Measurements from ENCODE around the gene CSH1.
"Not testable (repeated sequence)": the region's sequence is repeated elsewhere in the genome, so short reads cannot be mapped to it uniquely, and the experiment has no call there.

CSH1 gene

GRCh38 chr17:63914471-63914870, 18.1 kb upstream of the CSH1 start:
- no peak overlapping the region for H3K4me3 ChIP-seq (ENCODE audit: low read length)
- peaks cover 59% of the 10 kb centered on the region for H3K27me3 ChIP-seq (ENCODE audit: control insufficient read depth, insufficient read depth, low read length)
- no peaks in the 10 kb centered on the region for H3K4me1 ChIP-seq (ENCODE audit: control insufficient read depth, insufficient read depth, low read length)
- no peak overlapping the region for H3K4me2 ChIP-seq (ENCODE audit: low read length)
- H3K9me3 ChIP-seq (replicated peaks; ENCODE audit: low read length), result no peaks in the 10 kb centered on the region
- no peak overlapping the region for H3K9ac ChIP-seq (ENCODE audit: low read depth, low read length)
- H3K36me3 ChIP-seq (ENCODE audit: insufficient read depth, low read length), result no peaks in the 10 kb centered on the region

GRCh38 chr17:63911657-63912100, 15.3 kb upstream of the CSH1 start:
- Histone ChIP-seq H3K9ac (ENCODE audit: low read depth, low read length) (no peak overlapping the region), H3K9me3 (replicated peaks; ENCODE audit: low read length) (no peaks in the 10 kb centered on the region), H3K4me2 (ENCODE audit: low read length) (no peak overlapping the region), H3K4me3 (ENCODE audit: low read length) (no peak overlapping the region), H3K4me1 (ENCODE audit: control insufficient read depth, insufficient read depth, low read length) (no peaks in the 10 kb centered on the region), H3K27me3 (ENCODE audit: control insufficient read depth, insufficient read depth, low read length) (peaks cover 70% of the 10 kb centered on the region), H3K36me3 (ENCODE audit: insufficient read depth, low read length) (no peaks in the 10 kb centered on the region)

GRCh38 chr17:63911041-63911635, 14.8 kb upstream of the CSH1 start, which contains the start of gene CSHL1:
Gene CSHL1 (minus strand): TSS chr17:63911258. CDS start chr17:63911196, 62 bp downstream.
- no peaks in the 10 kb centered on the region for H3K36me3 ChIP-seq (ENCODE audit: insufficient read depth, low read length)
- H3K4me2 ChIP-seq (ENCODE audit: low read length), result no peak within 1 kb of the TSS
- H3K4me3 ChIP-seq (ENCODE audit: low read length), result no peak within 1 kb of the TSS
- H3K4me1 ChIP-seq (ENCODE audit: control insufficient read depth, insufficient read depth, low read length), result no peaks in the 10 kb centered on the region
- no peak within 1 kb of the TSS for H3K9ac ChIP-seq (ENCODE audit: low read depth, low read length)
- H3K27me3 ChIP-seq (ENCODE audit: control insufficient read depth, insufficient read depth, low read length), result peaks cover 67% of the 10 kb centered on the region
- H3K9me3 ChIP-seq (replicated peaks; ENCODE audit: low read length), result no peaks in the 10 kb centered on the region

- no peaks in the 10 kb centered on the region for H3K36me3 ChIP-seq (ENCODE audit: insufficient read depth, low read length)
Observed at GRCh38 chr17:63910096-63910495, 13.7 kb upstream of the CSH1 start.

GRCh38 chr17:63909586-63909985, 13.2 kb upstream of the CSH1 start:
- H3K9ac ChIP-seq (ENCODE audit: low read depth, low read length); H3K4me3 ChIP-seq (ENCODE audit: low read length); H3K36me3 ChIP-seq (ENCODE audit: insufficient read depth, low read length); H3K4me2 ChIP-seq (ENCODE audit: low read length); H3K4me1 ChIP-seq (ENCODE audit: control insufficient read depth, insufficient read depth, low read length); H3K9me3 ChIP-seq (replicated peaks; ENCODE audit: low read length): not testable (repeated sequence)
- H3K27me3 ChIP-seq (ENCODE audit: control insufficient read depth, insufficient read depth, low read length), result peaks cover 63% of the 10 kb centered on the region

More at GRCh38 chr17:63910096-63910495, 13.7 kb upstream of the CSH1 start:
- no peak overlapping the region for H3K9ac ChIP-seq (ENCODE audit: low read depth, low read length)
- H3K9me3 ChIP-seq (replicated peaks; ENCODE audit: low read length), result no peaks in the 10 kb centered on the region
- no peaks in the 10 kb centered on the region for H3K4me1 ChIP-seq (ENCODE audit: control insufficient read depth, insufficient read depth, low read length)
- H3K27me3 ChIP-seq (ENCODE audit: control insufficient read depth, insufficient read depth, low read length), result peaks cover 63% of the 10 kb centered on the region
- H3K4me3 ChIP-seq (ENCODE audit: low read length), result no peak overlapping the region
- no peak overlapping the region for H3K4me2 ChIP-seq (ENCODE audit: low read length)

GRCh38 chr17:63907161-63907778, 10.9 kb upstream of the CSH1 start:
- H3K4me1 ChIP-seq (ENCODE audit: control insufficient read depth, insufficient read depth, low read length); H3K4me2 ChIP-seq (ENCODE audit: low read length); H3K36me3 ChIP-seq (ENCODE audit: insufficient read depth, low read length); H3K9ac ChIP-seq (ENCODE audit: low read depth, low read length); H3K9me3 ChIP-seq (replicated peaks; ENCODE audit: low read length); H3K4me3 ChIP-seq (ENCODE audit: low read length): not testable (repeated sequence)
- peaks cover 59% of the 10 kb centered on the region for H3K27me3 ChIP-seq (ENCODE audit: control insufficient read depth, insufficient read depth, low read length)

- not testable (repeated sequence) for H3K36me3 ChIP-seq (ENCODE audit: insufficient read depth, low read length); H3K4me2 ChIP-seq (ENCODE audit: low read length); H3K4me3 ChIP-seq (ENCODE audit: low read length); H3K4me1 ChIP-seq (ENCODE audit: control insufficient read depth, insufficient read depth, low read length); H3K9ac ChIP-seq (ENCODE audit: low read depth, low read length); H3K9me3 ChIP-seq (replicated peaks; ENCODE audit: low read length)
- H3K27me3 ChIP-seq (ENCODE audit: control insufficient read depth, insufficient read depth, low read length), result peaks cover 61% of the 10 kb centered on the region
Observed at GRCh38 chr17:63904796-63905195, 8.4 kb upstream of the CSH1 start.

GRCh38 chr17:63903787-63904201, 7.4 kb upstream of the CSH1 start:
- not testable (repeated sequence) for H3K4me3 ChIP-seq (ENCODE audit: low read length); H3K4me1 ChIP-seq (ENCODE audit: control insufficient read depth, insufficient read depth, low read length); H3K4me2 ChIP-seq (ENCODE audit: low read length); H3K9me3 ChIP-seq (replicated peaks; ENCODE audit: low read length); H3K9ac ChIP-seq (ENCODE audit: low read depth, low read length); H3K36me3 ChIP-seq (ENCODE audit: insufficient read depth, low read length)
- peaks cover 63% of the 10 kb centered on the region for H3K27me3 ChIP-seq (ENCODE audit: control insufficient read depth, insufficient read depth, low read length)

GRCh38 chr17:63901971-63902370, 5.6 kb upstream of the CSH1 start:
- not testable (repeated sequence) for H3K4me1 ChIP-seq (ENCODE audit: control insufficient read depth, insufficient read depth, low read length); H3K9me3 ChIP-seq (replicated peaks; ENCODE audit: low read length); H3K9ac ChIP-seq (ENCODE audit: low read depth, low read length); H3K4me3 ChIP-seq (ENCODE audit: low read length); H3K4me2 ChIP-seq (ENCODE audit: low read length); H3K36me3 ChIP-seq (ENCODE audit: insufficient read depth, low read length)
- H3K27me3 ChIP-seq (ENCODE audit: control insufficient read depth, insufficient read depth, low read length), result peaks cover 48% of the 10 kb centered on the region

GRCh38 chr17:63898899-63899798, 2.8 kb upstream of the CSH1 start:
- not testable (repeated sequence) for H3K9me3 ChIP-seq (replicated peaks; ENCODE audit: low read length); H3K4me2 ChIP-seq (ENCODE audit: low read length); H3K4me3 ChIP-seq (ENCODE audit: low read length)

GRCh38 chr17:63894821-63895220, 1.6 kb downstream of the CSH1 start:
- H3K4me3 ChIP-seq (ENCODE audit: low read length); H3K9me3 ChIP-seq (replicated peaks; ENCODE audit: low read length); H3K4me2 ChIP-seq (ENCODE audit: low read length); H3K36me3 ChIP-seq (ENCODE audit: insufficient read depth, low read length); H3K9ac ChIP-seq (ENCODE audit: low read depth, low read length); H3K4me1 ChIP-seq (ENCODE audit: control insufficient read depth, insufficient read depth, low read length): not testable (repeated sequence)
- H3K27me3 ChIP-seq (ENCODE audit: control insufficient read depth, insufficient read depth, low read length), result peaks cover 21% of the 10 kb centered on the region

More at GRCh38 chr17:63898899-63899798, 2.8 kb upstream of the CSH1 start:
- not testable (repeated sequence) for H3K4me1 ChIP-seq (ENCODE audit: control insufficient read depth, insufficient read depth, low read length); H3K9ac ChIP-seq (ENCODE audit: low read depth, low read length); H3K36me3 ChIP-seq (ENCODE audit: insufficient read depth, low read length)
- peaks cover 42% of the 10 kb centered on the region for H3K27me3 ChIP-seq (ENCODE audit: control insufficient read depth, insufficient read depth, low read length)

All from skeletal muscle satellite cell (primary cell).